ENCODE data around the gene P2RX3.

DNA sequence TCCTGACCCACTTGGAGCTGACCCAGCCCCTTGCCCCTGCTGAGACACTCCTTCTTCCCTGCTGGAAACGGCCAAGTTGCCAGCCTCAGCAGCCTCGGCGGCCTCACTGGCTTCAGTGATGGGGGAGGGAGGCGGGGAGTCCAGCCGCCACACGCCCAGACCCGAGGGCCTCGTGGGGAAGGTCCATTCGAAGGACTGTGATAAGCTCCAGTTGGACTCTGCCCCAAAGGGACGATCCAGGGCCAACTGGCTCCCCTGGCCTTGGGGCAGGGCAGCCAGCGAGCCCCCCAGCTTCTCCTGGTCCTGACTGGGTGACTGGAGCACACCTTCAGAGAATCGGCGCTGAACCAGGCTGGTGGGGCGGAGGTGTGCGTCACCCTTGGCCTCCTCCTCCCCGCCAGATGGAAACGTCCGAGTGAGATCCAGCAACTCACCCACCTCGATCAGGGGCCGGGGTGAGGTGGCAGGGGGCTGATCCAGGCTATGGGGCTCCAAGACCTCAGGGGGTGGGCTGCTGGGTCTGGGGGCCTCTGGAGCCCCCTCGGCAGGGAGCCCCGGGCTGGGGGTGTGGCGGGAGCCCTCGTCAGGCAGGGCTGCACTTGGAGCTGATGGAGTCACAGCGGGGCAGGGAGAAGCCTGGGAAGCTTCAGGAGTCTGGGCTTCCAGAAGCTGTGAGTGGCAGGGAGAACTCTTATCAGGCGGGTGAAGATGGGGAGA, 24.9 kb upstream of the P2RX3 start:
- TF ChIP-seq CTCF (conservative IDR thresholded peaks at IDR 0.05; ENCODE audit: low read length) (no peak), EZH2phosphoT487 (IDR thresholded peaks at IDR 0.05; ENCODE audit: borderline replicate concordance, low read depth, low read length) (no peak)
